GM18517 (cell line): ENCODE results near the gene C10orf95.
A peak's percentile ranks its signal among the peaks of the same experiment; 100 is the strongest.

Source experiments
- ATAC-seq: cut with Tn5 transposase; IDR thresholded peaks from one replicate; pipeline ENCODE4 v1.9.1; 2021; ENCODE audit warnings: mild to moderate bottlenecking, moderate library complexity; ENCODE audit not compliant: unreplicated experiment

Gene C10orf95

GRCh38 chr10:102435133-102435497, 16.2 kb downstream of the C10orf95 start:
- no peak for ATAC-seq

- ATAC-seq: no peak
Measured at GRCh38 chr10:102434394-102435132, 16.8 kb downstream of the C10orf95 start.

- ATAC-seq: no peak
Measured at GRCh38 chr10:102433619-102434046, 17.7 kb downstream of the C10orf95 start.

- ATAC-seq: peak; percentile 74
Measured at GRCh38 chr10:102432162-102432950, 19.0 kb downstream of the C10orf95 start, which contains the start of gene CUEDC2. Gene CUEDC2, minus strand, starts transcription at chr10:102432574. Its CDS starts 7,386 bp downstream, at chr10:102425188.

- no peak for ATAC-seq
Measured at GRCh38 chr10:102431452-102432124, 19.8 kb downstream of the C10orf95 start.

- ATAC-seq: no peak
Measured at GRCh38 chr10:102429468-102429867, 21.9 kb downstream of the C10orf95 start.

- no peak for ATAC-seq
Measured at GRCh38 chr10:102426803-102427287, 24.5 kb downstream of the C10orf95 start.

- no peak for ATAC-seq
Measured at GRCh38 chr10:102425444-102425843, 25.9 kb downstream of the C10orf95 start.

- ATAC-seq: no peak
Measured at GRCh38 chr10:102424916-102425315, 26.4 kb downstream of the C10orf95 start.

GRCh38 chr10:102424145-102424544, 27.2 kb downstream of the C10orf95 start:
- ATAC-seq: no peak

- no peak for ATAC-seq
Measured at GRCh38 chr10:102423372-102423968, 27.9 kb downstream of the C10orf95 start.

- ATAC-seq: no peak
Measured at GRCh38 chr10:102422545-102423129, 28.7 kb downstream of the C10orf95 start.

- ATAC-seq: peak; percentile 1
Measured at GRCh38 chr10:102421757-102422512, 29.4 kb downstream of the C10orf95 start.

- ATAC-seq: no peak
Measured at GRCh38 chr10:102421507-102421756, 29.9 kb downstream of the C10orf95 start.

GRCh38 chr10:102420714-102421506, 30.4 kb downstream of the C10orf95 start, which contains the start of gene FBXL15:
Gene FBXL15, plus strand, starts transcription at chr10:102420836. Its CDS starts 294 bp downstream, at chr10:102421130.
- ATAC-seq: peak; percentile 67

- no peak for ATAC-seq
Measured at GRCh38 chr10:102420181-102420713, 31.1 kb downstream of the C10orf95 start.

- ATAC-seq: no peak
Measured at GRCh38 chr10:102419269-102420180, 31.8 kb downstream of the C10orf95 start.
